Tibial nerve (tissue), 4 donors: ENCODE measurements around the gene SNX22. TPM values are rescaled to one million over a fixed set of nuclear protein-coding genes. Genes with fewer than 3 reads are reported as not detected.

Source experiments
- DNase-seq, 2 donors: peaks; one replicate each; pipeline ENCODE4 v3.0.0-alpha.2; 2019; ENCODE audit warnings: low spot score in 2 of 2
- H3K27ac ChIP-seq, 4 donors: fragments of 200-600 bp; sonication (generic) in 3 of 4; one replicate each; pipeline ENCODE4 v1.5.1; 2017 to 2019; ENCODE audit warnings: mild to moderate bottlenecking in 1 of 4
- H3K27me3 ChIP-seq, 2 donors: fragments of 200-600 bp; sonication (generic) in 1 of 2; one replicate each; pipeline versions ENCODE4 v1.5.1 to v1.6.0; 2017 to 2019
- H3K36me3 ChIP-seq, 3 donors: fragments of 200-600 bp; sonication (generic); one replicate each; pipeline ENCODE4 v1.5.1; 2018 to 2019
- H3K4me1 ChIP-seq, 4 donors: fragments of 200-600 bp; sonication (generic) in 3 of 4; one replicate each; pipeline ENCODE4 v1.5.1; 2017 to 2019
- H3K4me3 ChIP-seq, 4 donors: fragments of 200-600 bp; sonication (generic) in 3 of 4; one replicate each; pipeline ENCODE4 v1.5.1; 2017 to 2019; ENCODE audit warnings: mild to moderate bottlenecking in 1 of 4, moderate library complexity in 1 of 4
- H3K9me3 ChIP-seq, 4 donors: fragments of 200-600 bp; sonication (generic) in 3 of 4; one replicate each; pipeline ENCODE4 v1.5.1; 2017 to 2019
- CTCF ChIP-seq, 5 experiments: fragments of 200-600 bp in 3 of 5; fragments of 450-650 bp in 2 of 5; sonication (generic) in 3 of 5; IDR thresholded peaks; one replicate each; pipeline ENCODE4 v1.5.1; 2016 to 2019; ENCODE audit warnings: antibody characterized with exemption in 5 of 5, mild to moderate bottlenecking in 3 of 5, moderate library complexity in 2 of 5
- EP300 ChIP-seq, 2 donors: sonication (generic); formaldehyde crosslinking; IDR thresholded peaks; one replicate each; pipeline ENCODE4 v1.6.1; 2017; ENCODE audit warnings: antibody characterized with exemption in 2 of 2, mild to moderate bottlenecking in 1 of 2
- POLR2A ChIP-seq, 2 donors: fragments of 450-650 bp; IDR thresholded peaks; one replicate each; pipeline ENCODE4 v1.6.1; 2017; ENCODE audit warnings: antibody characterized with exemption in 2 of 2, mild to moderate bottlenecking in 2 of 2, moderate library complexity in 2 of 2
- WGBS, 2 donors: methylation state at CpG; one replicate each; pipeline ENCODE4 v1.1.5; 2018; 5-methylcytosine and 5-hydroxymethylcytosine counted together
- small RNA-seq: library from RNA; depleted of rRNA; stranded (forward); fragments of <200 nt; gene quantifications from one replicate; pipeline ENCODE3, GENCODE V24; 2016
- total RNA-seq, 4 donors: library from RNA; depleted of rRNA; stranded (reverse); fragments of >200 nt; gene quantifications; one replicate each; pipeline ENCODE4 v1.1.0, GENCODE V29; 2016

SNX22 gene
- total RNA-seq, 4 donors from 2014 or later = 1.2 to 45.9 (median 28.7) TPM

- Histone ChIP-seq H3K4me3 (no peak overlapping the region), H3K27ac (no peak overlapping the region), H3K27me3 (no peaks in the 10 kb centered on the region), H3K4me1 (peaks cover 0 to 13% (median 0%) of the 10 kb centered on the region in 4 donors), H3K36me3 (peaks cover 0 to 47% (median 5%) of the 10 kb centered on the region in 3 donors), H3K9me3 (no peaks in the 10 kb centered on the region)
- DNase-seq = peak in 1 of 2 donors; percentile 5
- TF ChIP-seq EP300 (IDR thresholded peaks at IDR 0.05) (peak in 1 of 2 donors; percentile 18), CTCF (IDR thresholded peaks at IDR 0.05) (no peak)
- 52 to 67% methylated on average over 1 of the region's 1 CpG for WGBS, 2 donors
Measured at GRCh38 chr15:64197425-64197824, 45.9 kb downstream of the SNX22 start.

- Histone ChIP-seq H3K36me3 (peaks cover 0 to 58% (median 14%) of the 10 kb centered on the region in 3 donors), H3K4me3 (no peak overlapping the region), H3K27me3 (no peaks in the 10 kb centered on the region), H3K27ac (no peak overlapping the region), H3K4me1 (no peaks in the 10 kb centered on the region), H3K9me3 (no peaks in the 10 kb centered on the region)
- no peak for DNase-seq
- no peak for TF ChIP-seq POLR2A (IDR thresholded peaks at IDR 0.05)
- TF ChIP-seq CTCF (IDR thresholded peaks at IDR 0.05) = no peak
- TF ChIP-seq EP300 (IDR thresholded peaks at IDR 0.05) = no peak
Measured at GRCh38 chr15:64205202-64205601, 53.7 kb downstream of the SNX22 start.

Small RNA genes within 50 kb of the gene (small RNA-seq; reads per million reads assigned to genes)
- gene RF00019 = not detected

Other genes with a start within 250 kb of the SNX22 start
- gene DAPK2, start 105.2 kb upstream of the SNX22 start, total RNA-seq = 10 to 100 TPM; 28.9 to 75.9 (median 56.7) TPM
- gene CIAO2A, start 57.9 kb upstream of the SNX22 start, total RNA-seq = 10 to 100 TPM; 22.9 to 46.9 (median 32.7) TPM
- 100 to 1,000 TPM; 102 to 128 (median 108) TPM for gene SNX1, start 55.7 kb upstream of the SNX22 start, total RNA-seq
- gene PPIB, start 11.3 kb downstream of the SNX22 start, total RNA-seq = 100 to 1,000 TPM; 168 to 290 (median 214) TPM
- 10 to 100 TPM; 20.5 to 25.8 (median 22.5) TPM for gene CSNK1G1, start 204.4 kb downstream of the SNX22 start, total RNA-seq
- 1 to 10 TPM in 1 of 4 donors, not detected in 3; 1.6 TPM for gene PCLAF, start 229.7 kb downstream of the SNX22 start, total RNA-seq
- gene TRIP4, start 236.1 kb downstream of the SNX22 start, total RNA-seq = 10 to 100 TPM; 13.0 to 23.7 (median 18.0) TPM